ENCODE measurements around the gene DPM2.

GRCh38 chr9:127915325-127915752, 22.3 kb downstream of the DPM2 start:
- TF ChIP-seq, protein P1, sequence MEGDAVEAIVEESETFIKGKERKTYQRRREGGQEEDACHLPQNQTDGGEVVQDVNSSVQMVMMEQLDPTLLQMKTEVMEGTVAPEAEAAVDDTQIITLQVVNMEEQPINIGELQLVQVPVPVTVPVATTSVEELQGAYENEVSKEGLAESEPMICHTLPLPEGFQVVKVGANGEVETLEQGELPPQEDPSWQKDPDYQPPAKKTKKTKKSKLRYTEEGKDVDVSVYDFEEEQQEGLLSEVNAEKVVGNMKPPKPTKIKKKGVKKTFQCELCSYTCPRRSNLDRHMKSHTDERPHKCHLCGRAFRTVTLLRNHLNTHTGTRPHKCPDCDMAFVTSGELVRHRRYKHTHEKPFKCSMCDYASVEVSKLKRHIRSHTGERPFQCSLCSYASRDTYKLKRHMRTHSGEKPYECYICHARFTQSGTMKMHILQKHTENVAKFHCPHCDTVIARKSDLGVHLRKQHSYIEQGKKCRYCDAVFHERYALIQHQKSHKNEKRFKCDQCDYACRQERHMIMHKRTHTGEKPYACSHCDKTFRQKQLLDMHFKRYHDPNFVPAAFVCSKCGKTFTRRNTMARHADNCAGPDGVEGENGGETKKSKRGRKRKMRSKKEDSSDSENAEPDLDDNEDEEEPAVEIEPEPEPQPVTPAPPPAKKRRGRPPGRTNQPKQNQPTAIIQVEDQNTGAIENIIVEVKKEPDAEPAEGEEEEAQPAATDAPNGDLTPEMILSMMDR (IDR thresholded peaks at IDR 0.05; ENCODE audit: low read depth, low read length) = no peak
- no peak for TF ChIP-seq POLR2A (IDR thresholded peaks at IDR 0.05; ENCODE audit: extremely low read depth, insufficient read length)

Data from NB4 (cell line).